ENCODE data around the gene BRS3. TPM values are rescaled to one million over a fixed set of nuclear protein-coding genes. Genes with fewer than 3 reads are reported as not detected.

Gene BRS3
- polyA plus RNA-seq, 1 donor from 2014 or later = 0.20 TPM

DNA sequence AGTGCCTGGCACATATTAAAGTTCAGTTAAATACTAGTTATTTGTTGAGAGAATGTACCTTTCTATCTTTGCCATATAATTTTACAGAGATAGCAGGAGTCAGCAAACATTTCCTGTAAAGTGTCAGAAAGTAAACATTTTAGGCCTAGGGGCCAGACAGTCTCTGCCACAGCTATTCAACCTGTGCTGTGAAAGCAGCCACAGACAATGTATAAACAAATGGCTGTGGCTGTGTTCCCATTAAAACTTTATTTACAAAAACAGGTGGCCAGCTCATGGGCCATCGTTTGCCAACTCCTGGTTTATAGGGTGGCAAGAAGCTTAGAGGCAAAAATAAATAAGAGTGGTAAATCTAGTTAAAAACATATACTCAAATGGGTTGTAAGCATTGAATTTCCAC is 34.0 kb upstream of the BRS3 start:
- no peaks in the 10 kb centered on the region for H3F3A ChIP-seq (ENCODE audit: insufficient read depth, low read length, poor library complexity, severe bottlenecking)
- no peak overlapping the region for H2AFZ ChIP-seq (ENCODE audit: low read depth, low read length)
- no peaks in the 10 kb centered on the region for H3K79me2 ChIP-seq (replicated peaks; ENCODE audit: insufficient read depth, low read length)
- H3K9me2 ChIP-seq (ENCODE audit: insufficient read depth, low read length) = no peaks in the 10 kb centered on the region
- no peak overlapping the region for H3K4me2 ChIP-seq (ENCODE audit: low read length)
- TF ChIP-seq, protein P1, sequence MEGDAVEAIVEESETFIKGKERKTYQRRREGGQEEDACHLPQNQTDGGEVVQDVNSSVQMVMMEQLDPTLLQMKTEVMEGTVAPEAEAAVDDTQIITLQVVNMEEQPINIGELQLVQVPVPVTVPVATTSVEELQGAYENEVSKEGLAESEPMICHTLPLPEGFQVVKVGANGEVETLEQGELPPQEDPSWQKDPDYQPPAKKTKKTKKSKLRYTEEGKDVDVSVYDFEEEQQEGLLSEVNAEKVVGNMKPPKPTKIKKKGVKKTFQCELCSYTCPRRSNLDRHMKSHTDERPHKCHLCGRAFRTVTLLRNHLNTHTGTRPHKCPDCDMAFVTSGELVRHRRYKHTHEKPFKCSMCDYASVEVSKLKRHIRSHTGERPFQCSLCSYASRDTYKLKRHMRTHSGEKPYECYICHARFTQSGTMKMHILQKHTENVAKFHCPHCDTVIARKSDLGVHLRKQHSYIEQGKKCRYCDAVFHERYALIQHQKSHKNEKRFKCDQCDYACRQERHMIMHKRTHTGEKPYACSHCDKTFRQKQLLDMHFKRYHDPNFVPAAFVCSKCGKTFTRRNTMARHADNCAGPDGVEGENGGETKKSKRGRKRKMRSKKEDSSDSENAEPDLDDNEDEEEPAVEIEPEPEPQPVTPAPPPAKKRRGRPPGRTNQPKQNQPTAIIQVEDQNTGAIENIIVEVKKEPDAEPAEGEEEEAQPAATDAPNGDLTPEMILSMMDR (IDR thresholded peaks at IDR 0.05; ENCODE audit: poor library complexity, severe bottlenecking) = no peak
- no peak for TF ChIP-seq SMC3 (conservative IDR thresholded peaks at IDR 0.05; ENCODE audit: poor library complexity)
- no peak for TF ChIP-seq REST (IDR thresholded peaks at IDR 0.05; ENCODE audit: borderline replicate concordance)
- TF ChIP-seq POLR2AphosphoS5 (IDR thresholded peaks at IDR 0.05) = no peak
- TF ChIP-seq MXI1 (conservative IDR thresholded peaks at IDR 0.05; ENCODE audit: poor library complexity, severe bottlenecking) = no peak
- no peak for TF ChIP-seq TAF1 (IDR thresholded peaks at IDR 0.05; ENCODE audit: low read depth)
- no peak for TF ChIP-seq RAD21 (conservative IDR thresholded peaks at IDR 0.05)
- no peak for TF ChIP-seq EP300 (conservative IDR thresholded peaks at IDR 0.05; ENCODE audit: poor library complexity, severe bottlenecking)
- TF ChIP-seq EZH2 (IDR thresholded peaks at IDR 0.05; ENCODE audit: borderline replicate concordance, insufficient read depth, low read length, poor library complexity, severe bottlenecking) = no peak
- no peak overlapping the region for H3K4me3 ChIP-seq (ENCODE audit: low read length)
- no peaks in the 10 kb centered on the region for H3K36me3 ChIP-seq (ENCODE audit: insufficient read depth, low read length)
- H3K27ac ChIP-seq (ENCODE audit: low read length) = no peak overlapping the region
- no peak overlapping the region for H3K9ac ChIP-seq (ENCODE audit: low read length)
- no peaks in the 10 kb centered on the region for H4K20me1 ChIP-seq (ENCODE audit: insufficient read depth)
- H3K9me3 ChIP-seq (ENCODE audit: low read length) = no peaks in the 10 kb centered on the region
- no peaks in the 10 kb centered on the region for H3K27me3 ChIP-seq (ENCODE audit: insufficient read depth, low read depth, low read length)

GRCh38 chrX:136456133-136456532 is 31.6 kb upstream of the BRS3 start:
- no peak for TF ChIP-seq EP300 (conservative IDR thresholded peaks at IDR 0.05; ENCODE audit: poor library complexity, severe bottlenecking)
- no peak for TF ChIP-seq RAD21 (conservative IDR thresholded peaks at IDR 0.05)
- TF ChIP-seq, protein P1 (IDR thresholded peaks at IDR 0.05; ENCODE audit: poor library complexity, severe bottlenecking) = no peak
- Histone ChIP-seq H3F3A (ENCODE audit: insufficient read depth, low read length, poor library complexity, severe bottlenecking) (no peaks in the 10 kb centered on the region), H3K79me2 (replicated peaks; ENCODE audit: insufficient read depth, low read length) (no peaks in the 10 kb centered on the region)

More at GRCh38 chrX:136456133-136456532, 31.6 kb upstream of the BRS3 start:
- Histone ChIP-seq H3K9ac (ENCODE audit: low read length) (no peak overlapping the region), H3K9me3 (ENCODE audit: low read length) (no peaks in the 10 kb centered on the region), H3K27ac (ENCODE audit: low read length) (no peak overlapping the region), H4K20me1 (ENCODE audit: insufficient read depth) (no peaks in the 10 kb centered on the region), H2AFZ (ENCODE audit: low read depth, low read length) (no peak overlapping the region), H3K36me3 (ENCODE audit: insufficient read depth, low read length) (no peaks in the 10 kb centered on the region), H3K9me2 (ENCODE audit: insufficient read depth, low read length) (no peaks in the 10 kb centered on the region), H3K4me2 (ENCODE audit: low read length) (no peak overlapping the region), H3K4me3 (ENCODE audit: low read length) (no peak overlapping the region), H3K27me3 (ENCODE audit: insufficient read depth, low read depth, low read length) (no peaks in the 10 kb centered on the region)

Data from neural cell (in vitro differentiated cells).